ENCODE data around the gene RPL13A.

Gene RPL13A

GRCh38 chr19:49492573-49493405 lies 5.4 kb downstream of the RPL13A start:
- Histone ChIP-seq H3K79me1 (ENCODE audit: low read length) (peaks cover 17% of the 10 kb centered on the region), H3K36me3 (ENCODE audit: control insufficient read depth, insufficient read depth, low read length) (peaks cover 32% of the 10 kb centered on the region), H3K4me1 (ENCODE audit: control insufficient read depth, low read depth, low read length) (peaks cover 7% of the 10 kb centered on the region), H4K5ac (ENCODE audit: low read length) (no peak overlapping the region), H3K27me3 (ENCODE audit: insufficient read depth, low read length, poor library complexity) (no peaks in the 10 kb centered on the region), H3K9ac (ENCODE audit: low read length) (no peak overlapping the region), H2BK5ac (ENCODE audit: low read length) (no peak overlapping the region), H2BK120ac (ENCODE audit: low read depth, low read length) (no peak overlapping the region), H3K79me2 (ENCODE audit: control insufficient read depth, insufficient read depth, low read length) (peaks cover 46% of the 10 kb centered on the region), H3K18ac (ENCODE audit: low read length) (no peak overlapping the region), H3K4me3 (ENCODE audit: low read length) (no peak overlapping the region), H3K4me2 (ENCODE audit: low read length) (no peak overlapping the region), H3K27ac (ENCODE audit: low read depth, low read length) (peak overlapping the region; percentile 22), H3K23ac (ENCODE audit: low read length) (no peak overlapping the region), H2AK5ac (ENCODE audit: low read length) (no peak overlapping the region), H4K8ac (ENCODE audit: low read depth, low read length) (no peak overlapping the region), H2BK15ac (replicated peaks; ENCODE audit: low read depth) (no peak overlapping the region), H3K4ac (ENCODE audit: low read depth, low read length) (no peak overlapping the region), H3K56ac (ENCODE audit: low read length) (no peak overlapping the region)
- no CpG with 5 or more reads among the region's 12 CpGs for WGBS (ENCODE audit: extremely low coverage, insufficient coverage, low lambda C conversion rate)
- DNase-seq: no peak

- Histone ChIP-seq H3K4me3 (ENCODE audit: low read length) (peak overlapping the region; percentile 93), H4K5ac (ENCODE audit: low read length) (peak overlapping the region; percentile 5), H3K4me1 (ENCODE audit: control insufficient read depth, low read depth, low read length) (peaks cover 10% of the 10 kb centered on the region), H3K79me1 (ENCODE audit: low read length) (peaks cover 16% of the 10 kb centered on the region), H3K79me2 (ENCODE audit: control insufficient read depth, insufficient read depth, low read length) (peaks cover 27% of the 10 kb centered on the region), H3K36me3 (ENCODE audit: control insufficient read depth, insufficient read depth, low read length) (peaks cover 23% of the 10 kb centered on the region), H2BK15ac (replicated peaks; ENCODE audit: low read depth) (no peak overlapping the region), H4K8ac (ENCODE audit: low read depth, low read length) (peak overlapping the region; percentile 95), H2BK120ac (ENCODE audit: low read depth, low read length) (no peak overlapping the region), H3K4ac (ENCODE audit: low read depth, low read length) (peak overlapping the region; percentile 98), H2AK5ac (ENCODE audit: low read length) (peak overlapping the region; percentile 20), H3K27me3 (ENCODE audit: insufficient read depth, low read length, poor library complexity) (no peaks in the 10 kb centered on the region), H3K23ac (ENCODE audit: low read length) (peak overlapping the region; percentile 84), H3K18ac (ENCODE audit: low read length) (peak overlapping the region; percentile 91), H3K4me2 (ENCODE audit: low read length) (peak overlapping the region; percentile 55), H3K27ac (ENCODE audit: low read depth, low read length) (peak overlapping the region; percentile 77), H3K9ac (ENCODE audit: low read length) (peak overlapping the region; percentile 95), H3K56ac (ENCODE audit: low read length) (peak overlapping the region; percentile 95), H2BK5ac (ENCODE audit: low read length) (peak overlapping the region; percentile 51)
- no peak for DNase-seq
- no CpG with 5 or more reads among the region's 11 CpGs for WGBS (ENCODE audit: extremely low coverage, insufficient coverage, low lambda C conversion rate)
Measured at GRCh38 chr19:49496574-49497008, 9.2 kb downstream of the RPL13A start.

- Histone ChIP-seq H3K79me2 (ENCODE audit: control insufficient read depth, insufficient read depth, low read length) (peaks cover 27% of the 10 kb centered on the region), H3K4ac (ENCODE audit: low read depth, low read length) (no peak overlapping the region), H2AK5ac (ENCODE audit: low read length) (no peak overlapping the region), H3K4me3 (ENCODE audit: low read length) (peak overlapping the region; percentile 93), H3K4me2 (ENCODE audit: low read length) (peak overlapping the region; percentile 55), H3K79me1 (ENCODE audit: low read length) (peaks cover 16% of the 10 kb centered on the region), H3K23ac (ENCODE audit: low read length) (peak overlapping the region; percentile 48), H4K5ac (ENCODE audit: low read length) (peak overlapping the region; percentile 5), H3K9ac (ENCODE audit: low read length) (peak overlapping the region; percentile 95), H3K36me3 (ENCODE audit: control insufficient read depth, insufficient read depth, low read length) (peaks cover 19% of the 10 kb centered on the region), H3K27me3 (ENCODE audit: insufficient read depth, low read length, poor library complexity) (no peaks in the 10 kb centered on the region), H3K18ac (ENCODE audit: low read length) (peak overlapping the region; percentile 91), H2BK5ac (ENCODE audit: low read length) (no peak overlapping the region), H3K56ac (ENCODE audit: low read length) (peak overlapping the region; percentile 95), H2BK15ac (replicated peaks; ENCODE audit: low read depth) (no peak overlapping the region), H2BK120ac (ENCODE audit: low read depth, low read length) (no peak overlapping the region), H4K8ac (ENCODE audit: low read depth, low read length) (no peak overlapping the region), H3K27ac (ENCODE audit: low read depth, low read length) (peak overlapping the region; percentile 77), H3K4me1 (ENCODE audit: control insufficient read depth, low read depth, low read length) (peaks cover 10% of the 10 kb centered on the region)
- peak; percentile 71 for DNase-seq
- WGBS (ENCODE audit: extremely low coverage, insufficient coverage, low lambda C conversion rate): no CpG with 5 or more reads among the region's 22 CpGs
Measured at GRCh38 chr19:49497047-49497788, 9.8 kb downstream of the RPL13A start.

- H3K4me2 ChIP-seq (ENCODE audit: low read length): peak overlapping the region; percentile 55
- no peak for DNase-seq
Measured at GRCh38 chr19:49497789-49498103, 10.3 kb downstream of the RPL13A start.

DNA sequence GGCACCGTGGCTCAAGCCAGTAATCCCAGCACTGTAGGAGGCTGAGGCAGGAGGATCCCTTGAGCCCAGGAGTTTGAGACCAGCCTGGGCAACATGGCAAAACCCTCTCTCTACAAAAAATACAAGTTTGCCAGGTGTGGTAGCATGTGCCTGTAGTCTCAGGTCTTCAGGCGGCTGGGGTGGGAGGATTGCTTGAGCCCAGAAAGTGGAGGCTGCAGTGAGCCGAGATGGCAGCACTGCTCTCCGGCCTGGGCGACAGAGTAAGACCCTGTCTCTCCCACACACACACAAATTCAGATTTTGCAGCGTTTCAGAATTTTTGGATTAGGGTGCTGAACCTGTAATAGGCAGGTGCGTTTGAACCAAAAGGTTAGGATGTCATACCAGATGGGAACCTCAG lies 11.1 kb downstream of the RPL13A start:
- no peak for DNase-seq
- Histone ChIP-seq H3K23ac (ENCODE audit: low read length) (no peak overlapping the region), H3K56ac (ENCODE audit: low read length) (peak overlapping the region; percentile 74), H3K18ac (ENCODE audit: low read length) (no peak overlapping the region), H2BK5ac (ENCODE audit: low read length) (no peak overlapping the region), H3K4me3 (ENCODE audit: low read length) (no peak overlapping the region), H3K36me3 (ENCODE audit: control insufficient read depth, insufficient read depth, low read length) (peaks cover 18% of the 10 kb centered on the region), H3K79me1 (ENCODE audit: low read length) (peaks cover 16% of the 10 kb centered on the region), H3K79me2 (ENCODE audit: control insufficient read depth, insufficient read depth, low read length) (peaks cover 27% of the 10 kb centered on the region), H2BK120ac (ENCODE audit: low read depth, low read length) (no peak overlapping the region), H2BK15ac (replicated peaks; ENCODE audit: low read depth) (no peak overlapping the region), H3K27me3 (ENCODE audit: insufficient read depth, low read length, poor library complexity) (no peaks in the 10 kb centered on the region), H3K4ac (ENCODE audit: low read depth, low read length) (no peak overlapping the region), H4K8ac (ENCODE audit: low read depth, low read length) (no peak overlapping the region), H3K4me2 (ENCODE audit: low read length) (peak overlapping the region; percentile 55), H3K4me1 (ENCODE audit: control insufficient read depth, low read depth, low read length) (peaks cover 10% of the 10 kb centered on the region), H3K27ac (ENCODE audit: low read depth, low read length) (no peak overlapping the region), H3K9ac (ENCODE audit: low read length) (peak overlapping the region; percentile 95), H2AK5ac (ENCODE audit: low read length) (no peak overlapping the region), H4K5ac (ENCODE audit: low read length) (no peak overlapping the region)
- no CpG with 5 or more reads among the region's 7 CpGs for WGBS (ENCODE audit: extremely low coverage, insufficient coverage, low lambda C conversion rate)

More at GRCh38 chr19:49497789-49498103, 10.3 kb downstream of the RPL13A start:
- peaks cover 27% of the 10 kb centered on the region for H3K79me2 ChIP-seq (ENCODE audit: control insufficient read depth, insufficient read depth, low read length)
- H2AK5ac ChIP-seq (ENCODE audit: low read length): no peak overlapping the region
- no peak overlapping the region for H3K4ac ChIP-seq (ENCODE audit: low read depth, low read length)
- H2BK120ac ChIP-seq (ENCODE audit: low read depth, low read length): no peak overlapping the region
- no peak overlapping the region for H3K27ac ChIP-seq (ENCODE audit: low read depth, low read length)
- H3K4me3 ChIP-seq (ENCODE audit: low read length): no peak overlapping the region
- no CpG with 5 or more reads among the region's 12 CpGs for WGBS (ENCODE audit: extremely low coverage, insufficient coverage, low lambda C conversion rate)
- peaks cover 10% of the 10 kb centered on the region for H3K4me1 ChIP-seq (ENCODE audit: control insufficient read depth, low read depth, low read length)
- no peak overlapping the region for H2BK5ac ChIP-seq (ENCODE audit: low read length)
- no peak overlapping the region for H2BK15ac ChIP-seq (replicated peaks; ENCODE audit: low read depth)
- H3K23ac ChIP-seq (ENCODE audit: low read length): no peak overlapping the region
- no peaks in the 10 kb centered on the region for H3K27me3 ChIP-seq (ENCODE audit: insufficient read depth, low read length, poor library complexity)
- peak overlapping the region; percentile 95 for H3K9ac ChIP-seq (ENCODE audit: low read length)
- H4K8ac ChIP-seq (ENCODE audit: low read depth, low read length): no peak overlapping the region
- H3K36me3 ChIP-seq (ENCODE audit: control insufficient read depth, insufficient read depth, low read length): peaks cover 18% of the 10 kb centered on the region
- peak overlapping the region; percentile 95 for H3K56ac ChIP-seq (ENCODE audit: low read length)
- no peak overlapping the region for H3K18ac ChIP-seq (ENCODE audit: low read length)
- H3K79me1 ChIP-seq (ENCODE audit: low read length): peaks cover 16% of the 10 kb centered on the region
- no peak overlapping the region for H4K5ac ChIP-seq (ENCODE audit: low read length)

All from mesendoderm (in vitro differentiated cells).